GM12878 (cell line): ENCODE measurements around the gene RNF152. TPM values are rescaled to one million over a fixed set of nuclear protein-coding genes. Genes with fewer than 3 reads are reported as not detected.

Experiments used
- ATAC-seq: fragments of 200-7000 bp; cut with Tn5 transposase; 3 replicates; pipeline ENCODE4 v1.9.1; 2020; ENCODE audit warnings: mild to moderate bottlenecking, moderate library complexity
- BruUV-seq: library from RNA; stranded (reverse); fragments of 400-500 nt; replicated peaks from 2 replicates; lab custom pipeline; 2021; lab: Mats Ljungman, UMichigan
- CTCF ChIA-PET: fragments of 300-600 bp; sonication (Branson Sonifier 250); formaldehyde crosslinking; extraction: SDS; loops from one replicate; lab custom pipeline; 2021; ENCODE audit warnings: inconsistent platforms; lab: Yijun Ruan, JAX
- POLR2A ChIA-PET: fragments of 350-600 bp; formaldehyde crosslinking; extraction: SDS; loops from one replicate; lab custom pipeline; 2021; ENCODE audit warnings: inconsistent platforms; lab: Charles Lee
- RAD21 ChIA-PET: fragments of 300-600 bp; sonication (Branson Sonifier 250); formaldehyde crosslinking; loops from one replicate; lab custom pipeline; 2023; ENCODE audit warnings: antibody characterized with exemption; ENCODE audit not compliant: unreplicated experiment; lab: Charles Lee
- SMC1A ChIA-PET: fragments of 300-600 bp; sonication (Branson Sonifier 250); formaldehyde crosslinking; loops from one replicate; lab custom pipeline; 2023; ENCODE audit not compliant: unreplicated experiment, uncharacterized antibody; lab: Charles Lee
- DNase-seq: peaks from one replicate; pipeline ENCODE4 v3.0.0-alpha.2; 2011; ENCODE audit warnings: low read depth, low spot score
- FAIRE-seq: peaks from 3 replicates; lab custom pipeline; 2011; peaks lifted over from hg19 to GRCh38; lab: Jason Lieb, UNC
- H2AFZ ChIP-seq: 2 replicates; pipeline ENCODE4 v1.6.0; 2011; ENCODE audit warnings: low read depth, low read length, control low read depth; ENCODE audit not compliant: control insufficient read depth
- H3K27ac ChIP-seq: 2 replicates; pipeline ENCODE4 v1.5.1; 2011; ENCODE audit warnings: control low read depth; ENCODE audit not compliant: control insufficient read depth, insufficient read depth
- H3K27me3 ChIP-seq, 2 experiments: replicated peaks in 1 of 2; 2 replicates each; pipeline versions ENCODE4 v1.6.0 to v1.6.1; 2011; ENCODE audit warnings: low read length in 1 of 2; ENCODE audit not compliant: control insufficient read depth in 2 of 2, insufficient read depth in 2 of 2
- H3K36me3 ChIP-seq, 2 experiments: 2 replicates each; pipeline ENCODE4 v1.5.1; 2011; ENCODE audit warnings: low read length in 1 of 2; ENCODE audit not compliant: control insufficient read depth in 2 of 2, insufficient read depth in 2 of 2
- H3K4me1 ChIP-seq: 2 replicates; pipeline ENCODE4 v1.6.1; 2011; ENCODE audit warnings: mild to moderate bottlenecking, low read length, moderate library complexity, mixed read lengths; ENCODE audit not compliant: control insufficient read depth, insufficient read depth
- H3K4me2 ChIP-seq: 2 replicates; pipeline ENCODE4 v1.6.0; 2011; ENCODE audit warnings: control low read depth; ENCODE audit not compliant: control insufficient read depth, insufficient read depth
- H3K4me3 ChIP-seq: fragments of 200-600 bp; sonication (generic); 2 replicates; pipeline ENCODE4 v1.5.1; 2016
- H3K79me2 ChIP-seq: 2 replicates; pipeline ENCODE4 v1.6.0; 2011; ENCODE audit warnings: low read length; ENCODE audit not compliant: control insufficient read depth, insufficient read depth
- H3K9ac ChIP-seq: 2 replicates; pipeline ENCODE4 v1.8.0; 2011; ENCODE audit warnings: low read length, control low read depth, mixed read lengths; ENCODE audit not compliant: control insufficient read depth, insufficient read depth
- H3K9me3 ChIP-seq: replicated peaks from 3 replicates; pipeline ENCODE4 v1.5.1; 2011; ENCODE audit warnings: mild to moderate bottlenecking, low read length; ENCODE audit not compliant: control insufficient read depth, insufficient read depth
- H4K20me1 ChIP-seq: 2 replicates; pipeline ENCODE4 v1.6.0; 2011; ENCODE audit not compliant: control insufficient read depth, insufficient read depth
- CREB1 ChIP-seq: IDR thresholded peaks from 2 replicates; pipeline ENCODE4 v1.6.1; 2012; ENCODE audit warnings: low read depth, mild to moderate bottlenecking, inconsistent platforms
- HDAC2 ChIP-seq: fragments of 200-600 bp; sonication (generic); IDR thresholded peaks from 2 replicates; pipeline ENCODE4 v1.6.1; 2017
- JUNB ChIP-seq: IDR thresholded peaks from 2 replicates; pipeline ENCODE4 v1.6.1; 2016; ENCODE audit warnings: antibody characterized with exemption, mild to moderate bottlenecking
- MTA2 ChIP-seq: fragments of 450-650 bp; IDR thresholded peaks from 2 replicates; pipeline ENCODE4 v1.6.1; 2016; ENCODE audit warnings: low read depth, mild to moderate bottlenecking, moderate library complexity
- MYC ChIP-seq: IDR thresholded peaks from 2 replicates; pipeline ENCODE4 v1.6.1; 2011; ENCODE audit warnings: mild to moderate bottlenecking, low read length, moderate library complexity, inconsistent platforms; ENCODE audit not compliant: insufficient read depth, insufficient replicate concordance, insufficient read length, severe bottlenecking
- RAD21 ChIP-seq: IDR thresholded peaks from 2 replicates; pipeline ENCODE4 v1.6.1; 2011; ENCODE audit warnings: mild to moderate bottlenecking, low read depth, low read length, moderate library complexity; ENCODE audit not compliant: insufficient read depth
- RFX5 ChIP-seq: IDR thresholded peaks from 2 replicates; pipeline ENCODE4 v1.6.1; 2011; ENCODE audit warnings: low read depth, low read length, improper control_type of control experiment
- TCF12 ChIP-seq: IDR thresholded peaks from 2 replicates; pipeline ENCODE4 v1.6.1; 2011; ENCODE audit warnings: low read depth, mild to moderate bottlenecking, low read length
- WRNIP1 ChIP-seq: IDR thresholded peaks from 2 replicates; pipeline ENCODE4 v1.6.1; 2011; ENCODE audit warnings: low read depth, low read length, improper control_type of control experiment, borderline replicate concordance
- ZZZ3 ChIP-seq: IDR thresholded peaks from 2 replicates; pipeline ENCODE4 v1.6.1; 2011; ENCODE audit warnings: low read depth; ENCODE audit not compliant: control insufficient read depth, insufficient read length
- WGBS: methylation state at CpG from one replicate; pipeline ENCODE4 v1.1.6; 2016; ENCODE audit warnings: low lambda C conversion rate; ENCODE audit not compliant: insufficient replicate concordance, insufficient coverage; ENCODE audit errors: missing lambda C conversion rate; 5-methylcytosine and 5-hydroxymethylcytosine counted together
- in situ Hi-C: fragments of 300-500 bp; cut with MboI; formaldehyde crosslinking; loops from 9 replicates; pipeline ENCODE4 v1.14.3; 2018; ENCODE audit warnings: mixed read lengths
- intact Hi-C: fragments of 100-400 bp; cut with micrococcal nuclease; formaldehyde crosslinking; loops from one replicate; pipeline ENCODE4 v1.14.2; 2022; ENCODE audit not compliant: unreplicated experiment
- polyA plus RNA-seq, 11 experiments: library from polyadenylated mRNA; depleted of rRNA in 4 of 11; unstranded in 6 of 11; stranded (reverse) in 5 of 11; fragments of >200 nt; fragmentation: Nextera tagmentation in 4 of 11; fragmentation: Illumina TruSeq in 1 of 11; extraction: Ambion mirVana in 4 of 11; extraction: Trizol in 1 of 11; gene quantifications; 1 replicate in 1 of 11; 2 replicates in 10 of 11; pipeline versions ENCODE4 v1.2.1 to v1.2.3, GENCODE V29; 2011 to 2016; ENCODE audit warnings: inconsistent platforms in 2 of 11, missing spikeins in 2 of 11, low read depth in 1 of 11
- total RNA-seq, 4 experiments: library from RNA; depleted of rRNA in 3 of 4; stranded (reverse); fragments of >200 nt in 3 of 4; fragmentation: Illumina TruSeq in 1 of 4; extraction: Trizol in 1 of 4; gene quantifications; 2 replicates each; pipeline versions ENCODE4 v1.2.1 to v1.2.3, GENCODE V29; 2013 to 2021
- TF ChIP-seq, protein P1 (sequence below): fragments of 450-650 bp; formaldehyde crosslinking; IDR thresholded peaks from 2 replicates; pipeline ENCODE4 v1.4.0; 2022; ENCODE audit warnings: mild to moderate bottlenecking, moderate library complexity

Gene RNF152
- total and polyA plus RNA-seq, 10 of the 15 experiments (the other 5 are each of a cell fraction or from before 2014, with no cell fraction given) = under 0.01 to 0.07 (median 0.03) TPM; not detected in 7

DNA sequence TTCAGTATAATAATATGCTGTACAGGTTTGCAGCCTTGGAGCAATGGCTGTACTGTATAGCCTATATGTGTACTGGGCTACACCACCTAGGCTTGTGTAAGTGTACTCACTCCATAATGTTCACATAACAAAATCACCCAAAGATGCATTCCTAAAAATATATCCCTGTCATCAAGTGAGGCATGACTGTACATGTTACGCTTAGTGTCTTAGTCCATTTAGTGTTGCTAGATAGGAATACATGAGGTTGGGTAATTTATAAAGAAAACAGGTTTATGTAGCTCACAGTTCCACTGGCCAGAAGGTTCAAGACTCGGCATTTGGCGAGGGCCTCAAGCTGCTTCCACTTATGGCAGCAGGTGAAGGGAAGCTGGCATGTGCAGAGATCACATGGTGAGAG lies 31.4 kb downstream of the RNF152 start:
- Histone ChIP-seq H3K79me2 (no peaks in the 10 kb centered on the region), H3K36me3 (no peaks in the 10 kb centered on the region), H3K9me3 (no peaks in the 10 kb centered on the region; the same call in 2 of the 3 replicates), H2AFZ (no peak overlapping the region), H3K4me3 (no peak overlapping the region), H3K27ac (no peak overlapping the region), H3K27me3 (peaks cover 0 to 2% of the 10 kb centered on the region in 2 experiments; a peak in 1 of 4 replicates), H3K4me1 (no peaks in the 10 kb centered on the region), H4K20me1 (no peaks in the 10 kb centered on the region), H3K4me2 (no peak overlapping the region), H3K9ac (no peak overlapping the region)
- no TSS peak for BruUV-seq
- POLR2A ChIA-PET = no interaction called here
- WGBS = 13% methylated on average over 3 of the region's 3 CpGs
- FAIRE-seq (no peak), ATAC-seq (no peak), DNase-seq (no peak)
- CTCF ChIA-PET = interaction anchor here (1.1 kb wide), 1 partner anchor 270 kb away, joined by 5 read pairs; no protein-coding TSS in a partner anchor
- RAD21 ChIA-PET = no interaction called here
- TF ChIP-seq JUNB = no peak
- TF ChIP-seq HDAC2 = no peak
- TF ChIP-seq MTA2 = no peak
- no peak for TF ChIP-seq WRNIP1
- no peak for TF ChIP-seq RFX5
- no peak for TF ChIP-seq TCF12
- TF ChIP-seq, protein P1, sequence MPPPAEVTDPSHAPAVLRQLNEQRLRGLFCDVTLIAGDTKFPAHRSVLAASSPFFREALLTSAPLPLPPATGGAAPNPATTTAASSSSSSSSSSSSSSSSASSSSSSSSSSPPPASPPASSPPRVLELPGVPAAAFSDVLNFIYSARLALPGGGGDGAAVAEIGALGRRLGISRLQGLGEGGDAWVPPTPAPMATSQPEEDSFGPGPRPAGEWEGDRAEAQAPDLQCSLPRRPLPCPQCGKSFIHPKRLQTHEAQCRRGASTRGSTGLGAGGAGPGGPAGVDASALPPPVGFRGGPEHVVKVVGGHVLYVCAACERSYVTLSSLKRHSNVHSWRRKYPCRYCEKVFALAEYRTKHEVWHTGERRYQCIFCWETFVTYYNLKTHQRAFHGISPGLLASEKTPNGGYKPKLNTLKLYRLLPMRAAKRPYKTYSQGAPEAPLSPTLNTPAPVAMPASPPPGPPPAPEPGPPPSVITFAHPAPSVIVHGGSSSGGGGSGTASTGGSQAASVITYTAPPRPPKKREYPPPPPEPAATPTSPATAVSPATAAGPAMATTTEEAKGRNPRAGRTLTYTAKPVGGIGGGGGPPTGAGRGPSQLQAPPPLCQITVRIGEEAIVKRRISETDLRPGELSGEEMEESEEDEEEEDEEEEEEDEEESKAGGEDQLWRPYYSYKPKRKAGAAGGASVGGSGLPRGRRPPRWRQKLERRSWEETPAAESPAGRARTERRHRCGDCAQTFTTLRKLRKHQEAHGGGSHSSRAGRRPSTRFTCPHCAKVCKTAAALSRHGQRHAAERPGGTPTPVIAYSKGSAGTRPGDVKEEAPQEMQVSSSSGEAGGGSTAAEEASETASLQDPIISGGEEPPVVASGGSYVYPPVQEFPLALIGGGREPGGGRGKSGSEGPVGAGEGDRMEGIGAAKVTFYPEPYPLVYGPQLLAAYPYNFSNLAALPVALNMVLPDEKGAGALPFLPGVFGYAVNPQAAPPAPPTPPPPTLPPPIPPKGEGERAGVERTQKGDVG (CRISPR knock-in tag) = no peak
- TF ChIP-seq MYC = no peak
- TF ChIP-seq RAD21 = no peak
- TF ChIP-seq CREB1 = no peak
- TF ChIP-seq ZZZ3 = no peak
- intact Hi-C loops (no loop called here), in situ Hi-C loops (no loop called here)
- SMC1A ChIA-PET = interaction anchor here (1.1 kb wide), 1 partner anchor 272 kb away, joined by 3 read pairs; no protein-coding TSS in a partner anchor
